Lower leg skin (tissue), 4 donors: ENCODE measurements around the gene HADHA. TPM values are rescaled to one million over a fixed set of nuclear protein-coding genes. Genes with fewer than 3 reads are reported as not detected.

Experiments
- DNase-seq, 2 donors: peaks; one replicate each; pipeline ENCODE4 v3.0.0-alpha.2; 2019; ENCODE audit warnings: low spot score in 2 of 2
- H3K4me3 ChIP-seq: fragments of 200-600 bp; sonication (generic); 2 replicates; pipeline ENCODE4 v1.5.1; 2017; ENCODE audit warnings: mild to moderate bottlenecking, low read depth; ENCODE audit not compliant: poor library complexity, severe bottlenecking
- CTCF ChIP-seq, 3 donors: fragments of 450-650 bp; IDR thresholded peaks; one replicate each; pipeline ENCODE4 v1.5.1; 2016; ENCODE audit warnings: antibody characterized with exemption in 3 of 3, mild to moderate bottlenecking in 3 of 3, moderate library complexity in 2 of 3
- POLR2A ChIP-seq, 2 donors: fragments of 450-650 bp; IDR thresholded peaks; one replicate each; pipeline ENCODE4 v1.6.1; 2016 to 2017; ENCODE audit warnings: antibody characterized with exemption in 2 of 2, mild to moderate bottlenecking in 1 of 2, moderate library complexity in 1 of 2
- WGBS, 2 donors: methylation state at CpG; one replicate each; pipeline ENCODE4 v1.1.5; 2018; 5-methylcytosine and 5-hydroxymethylcytosine counted together
- intact Hi-C: fragments of 100-400 bp; cut with DNase I; formaldehyde crosslinking; loops from one replicate; pipeline ENCODE4 v1.15.0; 2023; ENCODE audit warnings: low total_unique reads
- total RNA-seq, 4 donors: library from RNA; depleted of rRNA; stranded (reverse); fragments of >200 nt; gene quantifications; one replicate each; pipeline ENCODE4 v1.1.0, GENCODE V29; 2016

The HADHA gene
- total RNA-seq, 4 donors from 2014 or later = 125 to 170 (median 131) TPM

DNA sequence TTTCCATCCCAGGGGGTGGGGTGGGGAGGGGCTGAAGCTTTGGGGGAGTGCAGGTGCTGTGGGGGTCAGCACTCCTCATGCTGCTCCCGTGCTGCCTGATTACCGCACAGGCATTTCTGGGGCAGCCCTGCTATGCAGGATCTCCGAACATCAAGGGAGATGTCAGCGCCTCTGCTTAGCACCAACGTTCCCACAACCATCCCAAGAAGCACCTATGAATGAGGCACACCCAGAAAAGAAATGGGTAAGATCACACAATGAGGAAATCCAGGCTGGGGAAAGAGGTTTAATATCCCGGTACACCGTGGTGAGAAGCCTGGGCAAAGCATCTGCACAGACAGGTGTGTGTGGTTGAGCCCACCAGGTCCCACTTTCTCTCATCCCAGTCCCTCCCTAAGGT lies 54.1 kb downstream of the HADHA start:
- TF ChIP-seq CTCF (IDR thresholded peaks at IDR 0.05) (no peak), POLR2A (IDR thresholded peaks at IDR 0.05) (no peak)
- H3K4me3 ChIP-seq = no peak overlapping the region
- WGBS, 2 donors = 84 to 86% methylated on average over 7 of the region's 7 CpGs
- intact Hi-C loops = no loop called here
- peak in 1 of 2 donors; percentile 48 for DNase-seq

DNA sequence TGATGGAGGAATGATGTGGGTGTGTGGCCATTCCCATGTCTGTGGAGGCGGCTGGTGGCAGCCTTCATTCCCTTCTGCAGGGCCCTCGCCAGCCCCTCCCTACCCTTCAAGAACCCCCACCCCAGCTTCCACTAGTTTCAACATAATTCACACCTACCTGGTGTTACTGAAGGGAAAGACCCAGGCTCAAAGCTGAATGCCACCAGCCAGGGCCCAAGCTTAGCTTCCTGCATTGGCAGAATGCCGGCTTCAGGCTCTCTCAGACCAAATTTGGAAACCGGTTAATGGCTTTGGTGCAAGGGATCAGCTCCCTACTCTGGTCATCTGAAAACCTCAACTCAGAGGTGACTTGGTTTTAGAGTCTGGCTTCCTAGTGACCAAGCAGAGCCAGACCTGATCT lies 54.7 kb downstream of the HADHA start:
- no peak for TF ChIP-seq POLR2A (IDR thresholded peaks at IDR 0.05)
- no peak for TF ChIP-seq CTCF (IDR thresholded peaks at IDR 0.05)
- DNase-seq = peak in 1 of 2 donors; percentile 43
- intact Hi-C loops = no loop called here
- H3K4me3 ChIP-seq = no peak overlapping the region
- 90 to 93% methylated on average over 4 of the region's 4 CpGs for WGBS, 2 donors

- intact Hi-C loops = no loop called here
- H3K4me3 ChIP-seq = no peak overlapping the region
- DNase-seq = peak in 1 of 2 donors; percentile 20
- TF ChIP-seq POLR2A (IDR thresholded peaks at IDR 0.05) = no peak
- TF ChIP-seq CTCF (IDR thresholded peaks at IDR 0.05) = no peak
- WGBS, 2 donors = 85 to 94% methylated on average over 4 of the region's 4 CpGs
Observed at GRCh38 chr2:26189123-26189522, 55.3 kb downstream of the HADHA start.

- DNase-seq = peak in 1 of 2 donors; percentile 76
- no peak overlapping the region for H3K4me3 ChIP-seq
- intact Hi-C loops = no loop called here
- TF ChIP-seq POLR2A (IDR thresholded peaks at IDR 0.05) = no peak
- TF ChIP-seq CTCF (IDR thresholded peaks at IDR 0.05) = no peak
- 87 to 92% methylated on average over 12 to 15 of the region's 16 CpGs for WGBS, 2 donors
Observed at GRCh38 chr2:26187537-26188104, 56.8 kb downstream of the HADHA start.

DNA sequence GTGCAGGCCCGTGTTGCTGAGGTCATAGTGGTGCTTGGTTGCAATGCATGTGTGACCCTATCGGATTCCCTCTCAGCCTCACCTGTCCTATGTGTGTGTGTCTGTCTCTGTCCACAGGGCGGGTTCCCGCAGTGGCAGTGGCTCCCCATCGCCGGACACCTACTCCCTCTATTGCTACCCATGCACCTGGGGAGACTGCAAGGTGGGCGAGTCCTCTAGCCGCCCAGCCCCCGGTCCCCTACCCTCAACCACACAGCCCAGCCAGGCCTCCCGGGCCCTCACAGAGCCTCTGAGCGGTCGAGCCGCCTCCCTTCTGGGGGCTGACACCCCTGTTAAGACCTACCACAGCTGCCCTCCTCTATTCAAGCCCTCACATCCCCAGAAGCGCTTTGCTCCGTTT lies 57.3 kb downstream of the HADHA start:
- intact Hi-C loops = no loop called here
- WGBS, 2 donors = 90 to 96% methylated on average over 15 of the region's 15 CpGs
- peak in 1 of 2 donors; percentile 76 for DNase-seq

More for the DNA sequence above, 57.3 kb downstream of the HADHA start:
- TF ChIP-seq CTCF (IDR thresholded peaks at IDR 0.05) (no peak), POLR2A (IDR thresholded peaks at IDR 0.05) (no peak)
- no peak overlapping the region for H3K4me3 ChIP-seq
